HG02763 (cell line): Measurements from ENCODE around the gene CCR6.

Source experiments
- ATAC-seq: cut with Tn5 transposase; IDR thresholded peaks from one replicate; pipeline ENCODE4 v1.9.1; 2021; ENCODE audit warnings: mild to moderate bottlenecking, moderate library complexity; ENCODE audit not compliant: unreplicated experiment

CCR6 gene

DNA sequence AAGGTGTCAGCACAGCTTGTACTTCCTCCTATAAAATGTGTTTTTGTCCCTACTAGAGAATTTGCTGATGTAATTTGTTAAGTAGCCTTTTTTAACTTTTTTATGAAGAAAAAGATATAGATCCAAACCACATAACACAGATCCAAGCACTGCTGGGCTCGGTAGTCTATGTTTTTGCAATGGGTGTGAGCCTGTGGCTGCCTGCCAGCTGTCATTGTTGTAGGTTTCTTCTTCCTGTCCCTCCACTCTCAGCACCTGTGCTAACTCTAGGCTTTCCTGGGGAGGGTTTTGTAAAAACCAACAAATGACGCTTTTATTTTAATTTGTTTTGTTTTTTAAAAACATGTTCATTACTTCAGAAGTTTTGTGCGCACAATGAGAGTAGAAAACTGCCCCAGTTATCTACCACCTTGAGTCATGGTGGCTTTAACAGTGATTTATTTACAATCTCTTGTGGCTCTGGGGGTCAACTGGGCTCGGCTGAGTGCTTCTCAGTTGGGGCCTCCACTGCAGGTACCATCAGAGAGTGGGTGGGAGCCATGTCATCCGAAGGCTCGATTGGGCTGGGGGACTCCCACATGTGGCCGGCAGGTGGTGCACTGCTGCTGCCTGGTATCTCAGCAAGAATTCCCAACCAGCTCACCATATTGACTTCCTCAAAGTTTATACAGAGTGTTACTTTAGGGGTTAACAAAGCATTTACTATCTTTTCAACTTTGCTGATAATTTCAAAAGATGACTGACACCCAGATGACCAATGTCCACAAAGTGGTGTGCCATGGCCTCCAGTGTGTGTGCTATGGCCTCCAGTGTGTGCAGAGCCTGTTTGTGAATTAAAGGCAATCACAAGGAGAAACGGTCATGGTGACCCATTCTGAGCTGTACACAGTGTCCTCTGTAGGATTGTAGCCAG, 3.0 kb upstream of the CCR6 start:
- ATAC-seq = no peak

GRCh38 chr6:167120583-167120903, 2.4 kb upstream of the CCR6 start:
- ATAC-seq = no peak

DNA sequence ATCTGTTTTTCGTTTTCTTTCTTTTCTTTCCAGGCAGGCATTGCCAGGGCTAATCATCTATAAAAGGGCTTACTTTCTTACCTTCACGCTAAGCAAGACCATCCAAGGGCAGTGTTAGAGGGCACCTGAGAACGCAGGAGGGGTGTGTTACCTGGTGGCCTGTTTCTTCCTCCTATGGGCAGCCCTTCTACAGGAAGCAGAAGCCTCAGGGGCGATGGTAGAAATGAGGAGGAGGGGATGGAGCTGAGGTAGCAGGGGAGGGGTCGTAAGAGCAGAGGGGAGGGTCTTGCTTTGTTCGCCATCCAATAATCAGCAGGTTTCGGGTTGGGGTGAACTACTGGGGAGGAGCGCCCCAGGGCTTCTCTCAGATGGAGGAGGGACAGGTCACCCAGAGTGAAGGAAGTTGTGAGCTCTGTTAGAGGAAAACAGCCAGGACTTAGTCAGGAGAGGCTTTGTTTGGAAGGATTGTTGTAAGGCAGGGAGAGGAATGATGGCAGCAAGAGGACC, 1.5 kb upstream of the CCR6 start:
- no peak for ATAC-seq

DNA sequence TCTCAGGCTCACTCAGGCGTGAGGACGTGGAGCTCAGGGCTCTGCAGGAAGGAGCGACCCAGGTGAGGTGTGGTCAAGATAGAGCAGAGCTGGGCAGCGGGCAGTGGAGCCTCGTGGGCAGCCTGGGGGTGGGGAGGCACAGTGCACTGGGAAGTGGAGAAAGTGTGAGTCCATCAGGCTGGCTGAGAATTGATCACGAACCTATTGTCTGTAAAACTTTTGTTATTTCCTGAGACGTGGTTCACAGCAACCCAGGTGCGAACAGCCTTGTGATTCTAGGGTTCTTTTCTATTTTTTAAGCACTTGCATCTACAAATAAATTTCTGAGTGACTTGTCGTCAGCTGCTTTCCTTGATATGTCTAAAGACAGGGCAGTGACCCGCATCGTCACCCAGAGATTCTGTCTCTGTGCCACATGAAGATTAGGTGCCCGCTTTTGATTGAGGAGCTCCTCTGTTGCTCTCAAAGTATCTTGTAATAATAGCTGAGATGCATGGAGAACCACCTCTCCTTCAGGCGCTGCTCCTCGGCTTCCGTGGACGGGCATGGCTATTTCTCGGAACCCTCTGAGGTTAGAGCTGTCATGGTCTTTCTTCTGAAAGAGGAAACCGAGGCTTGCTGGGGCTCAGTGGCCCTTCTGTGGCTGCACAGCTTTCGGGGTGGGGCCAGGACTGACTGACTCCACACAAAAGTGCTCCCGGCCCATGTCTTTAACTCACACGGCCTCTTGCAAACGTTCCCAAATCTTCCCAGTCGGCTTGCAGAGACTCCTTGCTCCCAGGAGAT, 662 bp upstream of the CCR6 start:
- peak; percentile 40 for ATAC-seq

GRCh38 chr6:167124753-167125152, 1.9 kb downstream of the CCR6 start:
- ATAC-seq = no peak

- no peak for ATAC-seq
Measured at GRCh38 chr6:167125410-167125809, 2.5 kb downstream of the CCR6 start.

- ATAC-seq = no peak
Measured at GRCh38 chr6:167125855-167126349, 3.0 kb downstream of the CCR6 start.

GRCh38 chr6:167127785-167128531, 5.1 kb downstream of the CCR6 start:
- ATAC-seq = peak; percentile 41

DNA sequence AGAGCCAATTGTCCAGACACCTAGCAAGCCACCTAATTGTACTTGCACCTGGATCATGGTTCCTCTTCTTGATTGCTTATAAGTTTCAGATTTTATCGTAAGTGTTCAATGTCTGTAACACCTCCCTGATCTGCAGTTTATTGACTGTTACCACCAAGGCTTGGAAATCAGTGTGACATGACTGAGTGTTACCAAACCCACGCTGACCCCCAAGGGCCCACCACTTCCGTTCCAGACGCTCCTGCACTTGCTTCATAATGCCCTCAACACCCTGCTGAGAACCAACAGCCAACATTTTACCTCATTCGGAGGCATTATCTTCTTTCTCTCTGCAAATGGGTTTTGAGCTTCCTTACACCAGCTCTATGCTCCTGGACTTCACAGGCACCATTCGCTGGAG, 6.3 kb downstream of the CCR6 start:
- no peak for ATAC-seq

GRCh38 chr6:167129562-167129961, 6.7 kb downstream of the CCR6 start:
- ATAC-seq = no peak

DNA sequence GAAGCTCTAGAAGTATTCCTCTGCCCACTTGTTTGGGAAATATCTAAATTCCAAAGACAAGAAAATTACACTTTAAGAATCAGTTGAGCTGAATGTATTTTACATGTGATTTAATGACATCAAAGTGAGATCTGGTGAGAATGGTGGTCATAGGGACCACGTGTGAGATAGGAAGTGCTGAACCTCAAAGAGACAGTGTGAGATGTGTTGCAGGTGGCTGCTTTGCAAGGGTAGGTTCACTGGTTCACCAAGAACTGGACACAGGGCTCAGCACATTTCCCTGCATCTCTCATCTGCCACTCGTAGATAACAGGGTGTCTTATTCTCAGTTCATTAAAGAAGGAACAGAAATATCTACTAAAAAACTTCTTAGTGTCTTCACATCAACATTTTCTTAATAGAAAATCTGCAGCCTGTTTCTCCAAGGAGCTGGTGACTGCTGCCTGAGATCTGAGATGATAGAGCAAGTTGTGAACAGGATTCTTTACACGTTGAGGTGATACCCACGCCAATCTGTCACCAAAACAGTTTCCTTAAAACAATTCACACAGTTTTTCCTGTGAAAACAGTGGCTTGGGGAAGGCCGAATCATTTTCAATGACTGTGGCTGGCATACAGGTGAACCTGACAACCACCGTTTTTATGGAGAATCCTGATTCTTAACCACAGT, 7.2 kb downstream of the CCR6 start:
- ATAC-seq = peak; percentile 39

DNA sequence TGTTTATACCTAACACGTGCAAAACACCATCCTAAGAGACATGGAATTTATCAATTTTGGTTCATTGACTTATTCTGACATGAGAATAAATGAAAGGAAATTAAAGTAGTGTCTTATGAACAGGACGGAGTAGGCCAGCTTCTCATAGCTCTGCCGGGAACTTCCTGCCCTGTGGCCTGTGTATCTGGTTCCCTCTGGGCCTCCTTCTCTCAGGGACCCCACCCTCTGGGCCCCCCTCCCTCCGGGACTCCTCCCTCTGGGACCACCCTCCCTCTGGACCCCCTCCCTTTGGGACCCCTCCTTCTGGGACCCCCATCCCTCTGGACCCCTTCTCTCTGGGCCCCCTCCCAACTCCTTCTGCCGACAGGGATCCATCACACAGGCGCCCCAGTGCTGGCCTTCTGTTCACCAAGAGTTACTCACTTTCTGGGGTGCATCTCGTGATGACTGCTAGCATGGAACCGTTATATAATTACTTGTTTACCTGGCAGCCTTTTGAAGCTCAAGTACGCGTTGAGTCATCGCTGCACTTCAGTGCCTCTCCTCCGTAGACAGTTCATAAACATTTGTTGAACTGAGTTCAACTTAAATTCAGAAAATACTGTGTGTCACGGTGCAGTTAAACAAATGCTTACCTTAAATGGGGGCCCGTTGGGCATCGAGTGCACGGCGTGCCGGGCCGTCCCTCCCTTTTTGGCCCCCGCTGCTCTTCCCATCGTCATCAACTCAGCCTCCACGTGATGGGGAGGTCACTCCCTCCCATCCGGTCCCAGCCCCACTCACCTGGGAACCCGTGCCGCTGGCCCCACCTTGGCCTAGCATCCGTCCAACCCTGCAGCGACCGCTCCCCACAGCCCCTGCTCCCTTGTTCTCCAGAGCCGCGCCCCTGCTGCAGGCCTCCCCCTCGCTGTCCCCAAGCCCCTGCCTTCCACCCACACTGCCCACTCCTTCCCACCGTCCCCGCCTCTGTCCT, 8.1 kb downstream of the CCR6 start:
- ATAC-seq = no peak

DNA sequence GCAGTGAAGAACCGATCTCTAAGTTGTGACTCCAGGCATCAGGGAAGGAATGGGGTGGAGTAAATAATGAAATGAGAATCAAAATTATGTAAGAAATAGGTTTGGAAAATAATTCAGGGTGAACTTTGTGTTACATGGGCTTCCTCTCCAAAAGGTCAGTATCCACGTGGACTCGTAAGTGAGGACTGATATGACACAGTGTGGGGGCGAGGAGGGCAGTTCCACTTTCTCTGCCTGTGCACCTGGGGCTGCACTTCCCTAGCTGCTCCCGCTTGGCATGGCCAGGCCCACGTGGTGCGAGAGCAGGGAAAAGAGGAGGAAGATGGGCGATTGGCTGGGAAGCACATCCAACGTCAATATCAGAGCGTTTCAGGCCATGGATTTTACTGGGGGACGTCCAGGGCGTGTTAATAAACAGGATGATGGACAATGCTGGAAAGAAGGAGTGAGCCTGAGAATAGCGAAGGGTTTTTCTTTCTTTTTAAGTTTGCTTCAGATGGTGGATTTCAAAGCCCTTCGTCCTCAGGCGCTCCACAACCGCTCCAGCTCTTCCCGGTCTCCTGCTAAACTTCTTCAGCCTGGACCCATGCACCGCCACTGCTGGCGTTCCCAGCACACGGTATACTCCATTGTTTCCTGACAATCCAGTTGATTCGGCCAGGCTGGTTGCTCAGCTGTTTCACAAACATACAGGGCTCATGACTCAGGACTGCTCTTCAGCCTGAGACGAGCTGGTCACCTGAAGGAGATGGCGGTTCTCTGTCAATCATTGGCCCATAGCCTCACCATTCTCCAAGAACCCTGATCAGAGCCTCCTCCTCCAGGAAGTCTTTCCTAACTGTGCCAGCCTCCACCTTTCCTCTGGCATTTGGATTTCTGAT, 11.8 kb downstream of the CCR6 start:
- no peak for ATAC-seq

- no peak for ATAC-seq
Measured at GRCh38 chr6:167136376-167136775, 13.5 kb downstream of the CCR6 start.

GRCh38 chr6:167137081-167137480, 14.2 kb downstream of the CCR6 start:
- ATAC-seq = no peak

- no peak for ATAC-seq
Measured at GRCh38 chr6:167137881-167138280, 15.0 kb downstream of the CCR6 start.

DNA sequence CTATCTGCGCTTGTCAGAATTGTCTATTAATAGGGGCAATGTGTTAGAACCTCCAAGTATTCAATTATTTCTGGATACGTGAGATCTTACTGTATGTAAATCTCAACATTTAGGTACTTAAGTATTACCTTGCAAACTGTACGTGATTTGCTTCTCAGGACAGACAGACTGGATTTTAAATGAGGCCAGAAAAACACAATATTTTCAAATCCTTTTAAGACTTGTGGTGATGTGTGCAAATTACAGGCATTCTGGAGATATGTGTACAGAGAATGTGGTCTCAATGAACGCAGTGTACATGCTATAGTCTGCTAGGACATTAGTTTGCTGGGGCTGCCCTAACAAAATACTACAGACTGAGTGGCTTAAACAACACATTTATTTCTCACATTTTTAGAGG, 16.9 kb downstream of the CCR6 start:
- no peak for ATAC-seq
